ENCODE results near the gene RANBP1. TPM values are rescaled to one million over a fixed set of nuclear protein-coding genes. Genes with fewer than 3 reads are reported as not detected.

The RANBP1 gene
- total RNA-seq, 1 donor from 2014 or later = 500 TPM

DNA sequence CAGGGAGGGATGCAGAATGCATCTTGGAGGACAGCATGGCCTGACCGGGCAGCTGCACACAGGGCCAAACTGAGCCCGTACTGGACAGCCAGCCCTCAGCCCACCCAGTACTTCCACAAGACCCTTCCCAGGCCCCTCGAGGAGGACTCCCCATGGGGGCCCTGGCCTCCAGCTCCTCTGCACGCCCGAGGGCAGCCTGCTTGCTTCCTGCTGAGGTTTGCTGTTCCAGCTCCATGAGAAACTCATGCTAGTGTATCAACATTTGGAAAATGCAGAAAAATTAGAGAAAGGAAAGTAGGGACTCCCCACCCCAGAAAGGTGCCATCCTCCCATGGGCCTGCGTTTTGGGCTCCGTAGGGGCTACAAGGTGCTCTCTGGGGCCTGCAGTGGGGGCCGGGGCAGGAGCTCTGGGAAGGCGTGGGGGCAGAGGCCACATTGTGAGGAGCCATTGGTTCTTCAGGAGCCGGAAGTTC lies 56.3 kb downstream of the RANBP1 start:
- no peak overlapping the region for H3K4me3 Mint-ChIP-seq
- H3K27ac Mint-ChIP-seq = no peak overlapping the region

DNA sequence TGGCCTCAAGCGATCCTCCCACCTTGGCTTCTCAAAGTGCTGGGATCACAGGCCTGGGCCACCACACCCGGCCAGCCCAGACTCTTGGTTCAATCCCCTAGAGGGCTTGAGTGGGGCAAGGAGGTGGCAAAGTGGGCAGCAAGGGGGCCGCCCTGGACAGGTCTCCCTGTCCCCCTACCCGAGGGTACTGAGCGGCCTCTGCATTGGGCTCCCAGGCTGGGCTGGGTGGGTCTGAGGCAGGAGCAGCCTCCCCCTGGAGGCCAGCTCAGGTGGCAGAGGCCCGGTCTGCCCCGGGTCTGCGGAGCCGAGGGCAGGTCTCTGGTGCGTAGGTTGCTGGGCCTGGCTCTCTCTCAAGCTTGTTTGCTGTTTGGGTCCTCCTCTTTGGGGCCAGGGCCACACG lies 57.3 kb downstream of the RANBP1 start:
- Mint-ChIP-seq H3K4me3 (no peak overlapping the region), H3K36me3 (ENCODE audit: low read depth) (no peaks in the 10 kb centered on the region), H3K27ac (no peak overlapping the region), H3K27me3 (no peaks in the 10 kb centered on the region), H3K9me3 (no peaks in the 10 kb centered on the region), H3K4me1 (no peaks in the 10 kb centered on the region)
- intact Hi-C loops (cut with micrococcal nuclease) = no loop called here
- no peak for DNase-seq

More for the DNA sequence above, 56.3 kb downstream of the RANBP1 start:
- no peak for DNase-seq
- no peaks in the 10 kb centered on the region for H3K9me3 Mint-ChIP-seq
- no peaks in the 10 kb centered on the region for H3K36me3 Mint-ChIP-seq (ENCODE audit: low read depth)
- H3K4me1 Mint-ChIP-seq = no peaks in the 10 kb centered on the region
- no peaks in the 10 kb centered on the region for H3K27me3 Mint-ChIP-seq
- intact Hi-C loops (cut with micrococcal nuclease) = no loop called here

DNA sequence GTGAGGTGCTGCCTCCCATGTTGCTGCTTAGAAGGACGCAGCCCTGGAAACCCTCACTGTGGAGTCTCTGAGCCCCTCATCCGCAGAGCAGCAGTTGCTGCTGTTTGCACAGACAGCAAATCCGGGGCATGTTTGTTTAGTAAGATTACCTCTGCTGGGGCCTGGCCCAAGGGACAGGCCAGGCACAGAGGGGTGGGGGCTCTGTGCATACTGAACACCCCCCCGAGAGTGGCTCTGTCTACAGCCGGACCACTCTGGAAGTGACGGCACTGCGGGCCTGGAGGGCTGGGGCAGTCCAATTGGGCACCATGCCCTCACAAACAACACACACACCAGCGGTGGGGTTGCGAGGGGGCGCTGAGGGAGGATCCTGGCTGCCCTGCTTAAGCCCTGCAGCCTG lies 57.9 kb downstream of the RANBP1 start:
- DNase-seq = no peak
- no peaks in the 10 kb centered on the region for H3K4me1 Mint-ChIP-seq
- no peaks in the 10 kb centered on the region for H3K27me3 Mint-ChIP-seq
- no peak overlapping the region for H3K27ac Mint-ChIP-seq
- intact Hi-C loops (cut with micrococcal nuclease) = no loop called here
- H3K9me3 Mint-ChIP-seq = no peaks in the 10 kb centered on the region
- H3K4me3 Mint-ChIP-seq = no peak overlapping the region
- H3K36me3 Mint-ChIP-seq (ENCODE audit: low read depth) = no peaks in the 10 kb centered on the region

DNA sequence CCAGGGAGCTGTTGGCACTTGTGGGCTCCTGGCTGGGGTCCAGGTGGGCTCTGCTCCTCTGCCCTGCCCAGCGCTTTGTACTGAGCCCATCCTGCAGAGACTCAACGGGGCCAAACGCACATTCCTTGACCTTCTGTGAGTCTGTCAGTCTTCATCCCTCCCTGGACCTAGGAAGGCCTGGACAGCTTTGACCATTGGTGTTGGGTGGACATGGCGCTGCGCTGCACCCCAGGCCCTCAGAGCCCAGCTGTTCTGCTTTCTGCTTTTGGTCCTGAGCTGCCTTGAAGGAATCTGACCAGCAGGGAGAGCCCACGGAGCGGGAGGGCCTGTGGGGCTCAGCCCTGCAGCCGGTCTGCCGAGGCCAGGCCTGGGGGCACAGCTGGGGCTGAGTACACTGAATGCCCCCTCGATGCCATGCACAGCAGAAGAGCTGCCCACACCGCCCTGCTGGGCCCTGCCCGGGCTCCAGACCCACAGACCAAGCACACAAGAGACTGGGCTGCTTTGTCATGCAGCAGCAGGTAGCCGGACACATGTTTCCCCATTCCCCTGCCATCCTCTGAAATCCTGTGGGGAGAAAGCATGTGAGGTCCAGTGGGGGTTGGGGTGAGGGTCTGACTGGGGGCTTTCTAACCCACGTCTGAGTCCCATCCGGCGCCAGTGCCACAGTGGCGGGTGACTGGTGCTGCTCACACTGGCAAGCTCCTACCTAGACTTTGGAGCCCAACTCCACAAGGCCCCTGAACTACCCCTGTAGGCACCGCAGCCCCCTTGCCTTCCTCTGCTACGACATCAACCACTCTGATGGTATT lies 59.1 kb downstream of the RANBP1 start:
- no peak for DNase-seq
- H3K27me3 Mint-ChIP-seq = no peaks in the 10 kb centered on the region
- H3K4me1 Mint-ChIP-seq = no peaks in the 10 kb centered on the region
- H3K36me3 Mint-ChIP-seq (ENCODE audit: low read depth) = no peaks in the 10 kb centered on the region
- no peak overlapping the region for H3K27ac Mint-ChIP-seq
- H3K9me3 Mint-ChIP-seq = no peaks in the 10 kb centered on the region
- no peak overlapping the region for H3K4me3 Mint-ChIP-seq
- intact Hi-C loops (cut with micrococcal nuclease) = no loop called here

DNA sequence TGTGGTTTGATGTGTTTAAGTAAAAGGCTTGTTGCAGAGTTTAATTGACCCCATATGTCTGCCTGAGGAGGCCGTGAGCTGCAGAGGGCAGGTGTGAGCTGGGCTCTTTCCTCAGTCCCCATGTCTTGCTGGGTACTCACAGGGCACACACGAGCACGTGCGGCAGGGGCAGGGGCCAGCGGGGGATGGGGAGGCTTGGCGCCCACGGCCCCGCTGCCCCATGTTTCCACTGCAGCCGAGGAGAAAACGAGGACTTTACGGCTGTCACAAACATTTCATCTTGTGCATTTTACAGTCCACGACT lies 59.6 kb downstream of the RANBP1 start:
- Mint-ChIP-seq H3K9me3 (no peaks in the 10 kb centered on the region), H3K27ac (no peak overlapping the region), H3K4me3 (no peak overlapping the region), H3K36me3 (ENCODE audit: low read depth) (no peaks in the 10 kb centered on the region), H3K27me3 (no peaks in the 10 kb centered on the region), H3K4me1 (no peaks in the 10 kb centered on the region)
- intact Hi-C loops (cut with micrococcal nuclease) = no loop called here
- DNase-seq = no peak

DNA sequence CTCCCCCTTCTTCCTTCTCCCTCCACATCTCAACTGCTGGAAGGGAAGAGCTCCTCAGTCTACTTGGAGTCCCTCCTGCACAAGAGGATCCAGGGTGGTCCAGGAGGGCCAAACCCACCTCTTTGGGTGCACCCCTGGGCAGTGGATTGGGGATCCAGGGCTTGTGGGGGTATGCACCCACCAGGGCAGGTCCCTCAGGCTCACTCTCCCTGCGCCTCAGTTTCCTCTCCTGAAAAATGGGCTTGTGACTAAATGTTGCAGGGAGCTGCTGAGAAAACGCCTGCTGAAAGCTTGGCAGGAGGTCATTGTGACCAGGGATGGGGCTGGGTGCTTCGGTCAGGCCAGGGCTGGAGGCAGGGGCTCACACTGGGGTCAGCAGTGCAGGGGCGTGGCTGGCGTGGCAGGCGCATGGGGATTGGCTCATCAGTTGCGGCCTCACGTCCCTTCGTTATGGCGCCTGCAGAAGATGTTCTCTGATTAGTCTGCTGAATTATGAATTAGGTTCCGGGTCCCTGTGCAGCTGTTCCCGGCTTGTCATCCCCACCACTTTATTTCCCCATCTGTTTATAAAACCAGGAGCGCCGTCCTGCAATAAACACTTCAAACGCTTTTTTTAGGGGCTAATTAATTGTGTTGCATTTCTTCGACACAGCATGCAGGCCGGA lies 60.6 kb downstream of the RANBP1 start:
- intact Hi-C loops (cut with micrococcal nuclease) = no loop called here
- Mint-ChIP-seq H3K36me3 (ENCODE audit: low read depth) (no peaks in the 10 kb centered on the region), H3K9me3 (no peaks in the 10 kb centered on the region), H3K27ac (no peak overlapping the region), H3K4me3 (no peak overlapping the region), H3K4me1 (no peaks in the 10 kb centered on the region), H3K27me3 (no peaks in the 10 kb centered on the region)
- no peak for DNase-seq

Other genes with a start within 250 kb of the RANBP1 start
- gene COMT, start 174.3 kb upstream of the RANBP1 start, total RNA-seq = 104 and 110 TPM in 2 replicates
- gene TXNRD2, start 174.3 kb upstream of the RANBP1 start, total RNA-seq = 18.4 and 23.5 TPM in 2 replicates
- 2.6 and 4.1 TPM in 2 replicates for gene ARVCF, start 99.3 kb upstream of the RANBP1 start, total RNA-seq
- gene TANGO2, start 95.0 kb upstream of the RANBP1 start, total RNA-seq = 27.1 and 31.5 TPM in 2 replicates
- 73.2 and 74.2 TPM in 2 replicates for gene DGCR8, start 35.9 kb upstream of the RANBP1 start, total RNA-seq
- gene TRMT2A, start 1.1 kb downstream of the RANBP1 start, total RNA-seq = 125 and 135 TPM in 2 replicates
- gene ZDHHC8, start 15.7 kb downstream of the RANBP1 start, total RNA-seq = 95.2 and 100 TPM in 2 replicates
- 0.14 TPM in 1 of 2 replicates, not detected in the other for gene CCDC188, start 35.0 kb downstream of the RANBP1 start, total RNA-seq
- gene RTN4R, start 152.2 kb downstream of the RANBP1 start, total RNA-seq = 1.6 and 1.7 TPM in 2 replicates
- 37.2 TPM in 2 replicates for gene DGCR6L, start 204.0 kb downstream of the RANBP1 start, total RNA-seq